ENCODE results near the gene MSI2. TPM values are rescaled to one million over a fixed set of nuclear protein-coding genes. Genes with fewer than 3 reads are reported as not detected.

The MSI2 gene
- total and polyA plus RNA-seq, 2 experiments from 2014 or later, result 15.7 to 76.4 TPM

DNA sequence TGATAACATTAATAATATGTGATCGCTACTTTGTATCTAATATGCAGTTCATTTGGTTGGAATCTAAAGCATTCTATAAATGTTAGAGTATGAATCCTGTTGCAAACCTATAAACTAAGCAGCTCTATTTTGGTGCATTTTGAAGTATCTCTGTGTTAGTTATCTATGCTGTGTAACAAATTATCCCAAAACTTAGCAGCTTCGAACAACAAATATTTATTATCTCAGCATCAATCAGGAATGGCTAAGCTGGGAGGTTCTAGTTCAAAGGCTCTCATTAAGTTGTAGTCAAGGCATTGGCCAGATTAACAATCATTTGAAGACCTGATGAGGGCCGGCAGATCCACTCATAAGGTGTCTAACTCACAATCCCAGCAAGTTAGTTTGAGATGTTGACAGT is 10.1 kb upstream of the MSI2 start:
- H3K4me3 ChIP-seq, result no peak overlapping the region
- no peaks in the 10 kb centered on the region for H3K36me3 ChIP-seq
- no peak for DNase-seq (ENCODE audit: low read depth in 1 of 2, low spot score in 1 of 2)
- H3K4me1 ChIP-seq (ENCODE audit: low read depth), result peaks cover 16% of the 10 kb centered on the region
- no peak for TF ChIP-seq CTCF (IDR thresholded peaks at IDR 0.05; ENCODE audit: low read depth, low read length)
- H3K27ac ChIP-seq, result no peak overlapping the region
- H3K9me3 ChIP-seq (ENCODE audit: low read depth), result no peaks in the 10 kb centered on the region
- H3K27me3 ChIP-seq, result no peaks in the 10 kb centered on the region

DNA sequence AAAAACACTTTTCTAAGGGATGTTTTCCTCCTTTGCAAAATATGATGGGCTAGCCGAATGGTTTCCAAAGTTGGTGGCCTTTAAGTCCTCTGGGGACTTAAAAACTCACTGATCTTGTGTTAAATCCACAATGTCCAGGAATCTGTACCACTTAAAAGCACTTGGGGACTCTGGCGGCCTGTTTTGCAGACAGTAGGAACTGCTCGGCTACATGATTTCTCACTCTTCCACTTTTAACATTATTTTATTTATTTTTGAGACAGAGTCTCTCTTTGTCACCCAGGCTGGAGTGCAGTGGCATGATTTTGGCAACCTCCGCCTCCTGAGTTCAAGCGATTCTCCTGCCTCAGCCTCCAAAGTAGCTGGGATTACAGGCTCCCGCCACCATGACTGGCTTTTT is 9.1 kb upstream of the MSI2 start:
- no peak for TF ChIP-seq CTCF (IDR thresholded peaks at IDR 0.05; ENCODE audit: low read depth, low read length)
- Histone ChIP-seq H3K27ac (no peak overlapping the region), H3K27me3 (no peaks in the 10 kb centered on the region), H3K9me3 (ENCODE audit: low read depth) (no peaks in the 10 kb centered on the region), H3K36me3 (no peaks in the 10 kb centered on the region), H3K4me3 (no peak overlapping the region), H3K4me1 (ENCODE audit: low read depth) (peaks cover 8% of the 10 kb centered on the region)
- DNase-seq (ENCODE audit: low read depth in 1 of 2, low spot score in 1 of 2), result no peak

DNA sequence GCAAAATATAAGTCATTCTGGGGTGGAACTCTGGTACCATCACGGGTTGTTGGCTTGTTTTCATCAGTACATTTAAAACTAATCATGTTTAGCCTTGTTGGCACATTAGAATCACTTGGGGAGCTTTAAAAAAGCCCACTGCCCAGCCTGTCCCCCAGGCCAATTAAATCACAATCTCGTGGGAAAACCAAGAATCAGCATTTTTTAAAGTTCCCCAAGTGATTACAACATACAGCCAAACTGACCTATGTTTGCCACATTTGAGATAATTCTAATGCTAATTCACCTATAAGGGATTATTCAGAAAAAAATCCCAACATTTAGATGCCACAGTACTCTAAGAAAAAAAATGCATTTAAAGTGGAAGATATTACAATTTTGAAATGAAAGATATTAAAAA is 8.4 kb upstream of the MSI2 start:
- no peak for DNase-seq (ENCODE audit: low read depth in 1 of 2, low spot score in 1 of 2)
- TF ChIP-seq CTCF (IDR thresholded peaks at IDR 0.05; ENCODE audit: low read depth, low read length), result no peak
- peaks cover 1% of the 10 kb centered on the region for H3K4me1 ChIP-seq (ENCODE audit: low read depth)
- no peaks in the 10 kb centered on the region for H3K9me3 ChIP-seq (ENCODE audit: low read depth)
- no peak overlapping the region for H3K27ac ChIP-seq
- H3K4me3 ChIP-seq, result no peak overlapping the region
- H3K27me3 ChIP-seq, result no peaks in the 10 kb centered on the region
- no peaks in the 10 kb centered on the region for H3K36me3 ChIP-seq

DNA sequence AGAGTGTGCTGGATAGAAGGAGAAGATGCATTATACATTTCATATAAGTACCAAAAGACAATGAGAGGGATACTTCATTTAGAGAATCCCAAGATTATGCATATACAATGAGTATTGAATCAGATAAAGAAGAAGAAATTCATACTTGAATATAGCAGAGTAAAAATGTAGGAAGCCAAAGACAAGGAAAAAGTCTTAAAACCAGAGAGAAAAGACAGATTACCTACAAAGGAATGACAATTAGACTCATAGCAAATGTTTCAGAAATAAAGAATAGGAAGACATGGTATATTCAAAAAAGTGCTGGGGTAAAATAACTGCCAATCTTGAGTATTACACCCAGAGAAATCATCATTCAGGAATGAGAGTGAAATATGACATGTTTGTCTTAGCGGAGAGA is 6.8 kb upstream of the MSI2 start:
- TF ChIP-seq CTCF (IDR thresholded peaks at IDR 0.05; ENCODE audit: low read depth, low read length), result no peak
- no peaks in the 10 kb centered on the region for H3K27me3 ChIP-seq
- no peak overlapping the region for H3K27ac ChIP-seq
- no peaks in the 10 kb centered on the region for H3K9me3 ChIP-seq (ENCODE audit: low read depth)
- H3K36me3 ChIP-seq, result no peaks in the 10 kb centered on the region
- no peak overlapping the region for H3K4me3 ChIP-seq
- H3K4me1 ChIP-seq (ENCODE audit: low read depth), result no peaks in the 10 kb centered on the region
- DNase-seq (ENCODE audit: low read depth in 1 of 2, low spot score in 1 of 2), result no peak

GRCh38 chr17:57251211-57251787 is 5.0 kb upstream of the MSI2 start:
- TF ChIP-seq CTCF (IDR thresholded peaks at IDR 0.05; ENCODE audit: low read depth, low read length), result no peak

More at GRCh38 chr17:57251211-57251787, 5.0 kb upstream of the MSI2 start:
- Histone ChIP-seq H3K36me3 (no peaks in the 10 kb centered on the region), H3K27me3 (no peaks in the 10 kb centered on the region), H3K4me1 (ENCODE audit: low read depth) (no peaks in the 10 kb centered on the region), H3K27ac (no peak overlapping the region), H3K9me3 (ENCODE audit: low read depth) (no peaks in the 10 kb centered on the region), H3K4me3 (no peak overlapping the region)
- DNase-seq (ENCODE audit: low read depth in 1 of 2, low spot score in 1 of 2), result no peak
